Upper lobe of right lung (tissue), 1 donor: Measurements from ENCODE around the gene MAPK7. TPM values are rescaled to one million over a fixed set of nuclear protein-coding genes. Genes with fewer than 3 reads are reported as not detected.

ENCODE experiments used
- ATAC-seq: fragments of 200-7000 bp; cut with Tn5 transposase; one replicate; pipeline ENCODE4 v1.9.1; 2020; ENCODE audit warnings: mild to moderate bottlenecking, moderate library complexity
- DNase-seq: peaks from one replicate; pipeline ENCODE4 v3.0.0-alpha.2; 2020
- H3K27ac ChIP-seq: fragments of 200-600 bp; one replicate; pipeline ENCODE4 v1.8.0; 2022
- H3K27me3 ChIP-seq: fragments of 200-600 bp; one replicate; pipeline ENCODE4 v1.8.0; 2022; ENCODE audit warnings: mild to moderate bottlenecking
- H3K36me3 ChIP-seq: fragments of 200-600 bp; one replicate; pipeline ENCODE4 v1.8.0; 2022
- H3K4me1 ChIP-seq: fragments of 200-600 bp; one replicate; pipeline ENCODE4 v1.8.0; 2022
- H3K4me3 ChIP-seq: fragments of 200-600 bp; one replicate; pipeline ENCODE4 v1.8.0; 2022; ENCODE audit warnings: mild to moderate bottlenecking
- H3K9me3 ChIP-seq: fragments of 200-600 bp; one replicate; pipeline ENCODE4 v1.8.0; 2022
- CTCF ChIP-seq: fragments of 200-600 bp; IDR thresholded peaks from one replicate; pipeline ENCODE4 v1.8.0; 2022; ENCODE audit warnings: antibody characterized with exemption
- intact Hi-C: fragments of 100-400 bp; cut with DNase I; formaldehyde crosslinking; loops from one replicate; pipeline ENCODE4 v1.11.0; 2022
- total RNA-seq: library from RNA; stranded (reverse); fragmentation: NEBNext Ultra II Directional; extraction: Animal tissue kit (Norgen Biotek cat#: 25700); gene quantifications from one replicate; pipeline ENCODE4 v1.2.1, GENCODE V29; 2021
- donor health status: DM: no; HTN: yes; CAD: no; lungs with severe emphysema.

The MAPK7 gene
- total RNA-seq, 1 donor from 2014 or later: 25.7 TPM

- intact Hi-C loops: no loop called here
- Histone ChIP-seq H3K4me1 (no peaks in the 10 kb centered on the region), H3K36me3 (no peaks in the 10 kb centered on the region), H3K9me3 (no peaks in the 10 kb centered on the region), H3K4me3 (no peak overlapping the region), H3K27ac (no peak overlapping the region), H3K27me3 (no peaks in the 10 kb centered on the region)
- DNase-seq: peak; percentile 48
- TF ChIP-seq CTCF: no peak
- ATAC-seq: no peak
Measured at GRCh38 chr17:19331543-19332245, 46.6 kb upstream of the MAPK7 start.

- H3K4me1 ChIP-seq: peaks cover 4% of the 10 kb centered on the region
- no peak overlapping the region for H3K27ac ChIP-seq
- intact Hi-C loops: no loop called here
- no peak overlapping the region for H3K4me3 ChIP-seq
- no peaks in the 10 kb centered on the region for H3K36me3 ChIP-seq
- H3K9me3 ChIP-seq: no peaks in the 10 kb centered on the region
- DNase-seq: peak; percentile 56
- TF ChIP-seq CTCF: no peak
- ATAC-seq: no peak
- no peaks in the 10 kb centered on the region for H3K27me3 ChIP-seq
Measured at GRCh38 chr17:19332371-19333131, 45.7 kb upstream of the MAPK7 start.

GRCh38 chr17:19333132-19333440, 45.2 kb upstream of the MAPK7 start:
- H3K27ac ChIP-seq: no peak overlapping the region
- intact Hi-C loops: no loop called here
- H3K4me3 ChIP-seq: no peak overlapping the region
- H3K27me3 ChIP-seq: no peaks in the 10 kb centered on the region
- no peaks in the 10 kb centered on the region for H3K9me3 ChIP-seq
- no peaks in the 10 kb centered on the region for H3K36me3 ChIP-seq
- ATAC-seq (no peak), DNase-seq (peak; percentile 52)
- no peak for TF ChIP-seq CTCF
- H3K4me1 ChIP-seq: peaks cover 6% of the 10 kb centered on the region

GRCh38 chr17:19333736-19334290, 44.5 kb upstream of the MAPK7 start:
- Histone ChIP-seq H3K36me3 (no peaks in the 10 kb centered on the region), H3K4me3 (no peak overlapping the region), H3K4me1 (peaks cover 6% of the 10 kb centered on the region), H3K27me3 (no peaks in the 10 kb centered on the region), H3K27ac (no peak overlapping the region), H3K9me3 (no peaks in the 10 kb centered on the region)
- no peak for TF ChIP-seq CTCF
- DNase-seq (peak; percentile 48), ATAC-seq (no peak)
- intact Hi-C loops: no loop called here

- Histone ChIP-seq H3K27ac (no peak overlapping the region), H3K9me3 (no peaks in the 10 kb centered on the region), H3K4me3 (no peak overlapping the region), H3K27me3 (no peaks in the 10 kb centered on the region), H3K4me1 (peaks cover 6% of the 10 kb centered on the region), H3K36me3 (no peaks in the 10 kb centered on the region)
- TF ChIP-seq CTCF: no peak
- DNase-seq (peak; percentile 26), ATAC-seq (no peak)
- intact Hi-C loops: no loop called here
Measured at GRCh38 chr17:19334331-19334730, 44.0 kb upstream of the MAPK7 start.
